Measurements from ENCODE around the gene MTRR.

Gene MTRR

GRCh38 chr5:7824995-7825394 lies 44.0 kb upstream of the MTRR start:
- ATAC-seq: no peak
- TF ChIP-seq ZFP3 (CRISPR knock-in tag; IDR thresholded peaks at IDR 0.05) (no peak), CREB5 (CRISPR knock-in tag; IDR thresholded peaks at IDR 0.05; ENCODE audit: low read depth) (no peak), RARB (CRISPR knock-in tag; IDR thresholded peaks at IDR 0.05) (no peak), CSRNP3 (CRISPR knock-in tag; IDR thresholded peaks at IDR 0.05) (no peak), BACH2 (CRISPR knock-in tag; IDR thresholded peaks at IDR 0.05; ENCODE audit: borderline replicate concordance) (no peak), ZC3H10 (CRISPR knock-in tag; IDR thresholded peaks at IDR 0.05) (no peak), ESRRG (CRISPR knock-in tag; IDR thresholded peaks at IDR 0.05) (no peak)

- ATAC-seq: no peak
These were observed 43.3 kb upstream of the MTRR start for GRCh38 chr5:7825630-7826029.

GRCh38 chr5:7827610-7828009 lies 41.3 kb upstream of the MTRR start:
- peak; percentile 80 for ATAC-seq
- TF ChIP-seq ZNF565 (CRISPR knock-in tag; conservative IDR thresholded peaks at IDR 0.05; ENCODE audit: low read depth) (no peak), BACH2 (CRISPR knock-in tag; IDR thresholded peaks at IDR 0.05; ENCODE audit: borderline replicate concordance) (no peak), PATZ1 (CRISPR knock-in tag; IDR thresholded peaks at IDR 0.05; ENCODE audit: borderline replicate concordance) (no peak), ZC3H10 (CRISPR knock-in tag; IDR thresholded peaks at IDR 0.05) (no peak), CREB5 (CRISPR knock-in tag; IDR thresholded peaks at IDR 0.05; ENCODE audit: low read depth) (no peak), ARNTL (CRISPR knock-in tag; IDR thresholded peaks at IDR 0.05; ENCODE audit: borderline replicate concordance, low read depth) (no peak)

More at GRCh38 chr5:7825630-7826029, 43.3 kb upstream of the MTRR start:
- no peak for TF ChIP-seq SNAI2 (CRISPR knock-in tag; IDR thresholded peaks at IDR 0.05)

- ATAC-seq: no peak
- TF ChIP-seq CREB5 (CRISPR knock-in tag; IDR thresholded peaks at IDR 0.05; ENCODE audit: low read depth) (no peak), GLIS3 (CRISPR knock-in tag; IDR thresholded peaks at IDR 0.05) (no peak), ZFP30 (CRISPR knock-in tag; IDR thresholded peaks at IDR 0.05) (no peak), ZNF70 (CRISPR knock-in tag; IDR thresholded peaks at IDR 0.05) (no peak), ZC3H10 (CRISPR knock-in tag; IDR thresholded peaks at IDR 0.05) (no peak), RARB (CRISPR knock-in tag; IDR thresholded peaks at IDR 0.05) (no peak)
These were observed 40.7 kb upstream of the MTRR start for GRCh38 chr5:7828269-7828668.

GRCh38 chr5:7834982-7835381 lies 34.0 kb upstream of the MTRR start:
- no peak for ATAC-seq
- TF ChIP-seq ZNF8 (CRISPR knock-in tag; IDR thresholded peaks at IDR 0.05) (no peak), ZNF565 (CRISPR knock-in tag; conservative IDR thresholded peaks at IDR 0.05; ENCODE audit: low read depth) (no peak), TOX (CRISPR knock-in tag; IDR thresholded peaks at IDR 0.05; ENCODE audit: borderline replicate concordance) (no peak), ISL1 (CRISPR knock-in tag; IDR thresholded peaks at IDR 0.05) (no peak), GLIS3 (CRISPR knock-in tag; IDR thresholded peaks at IDR 0.05) (no peak), ARNTL (CRISPR knock-in tag; IDR thresholded peaks at IDR 0.05; ENCODE audit: borderline replicate concordance, low read depth) (no peak), ZNF70 (CRISPR knock-in tag; IDR thresholded peaks at IDR 0.05) (no peak), ESRRG (CRISPR knock-in tag; IDR thresholded peaks at IDR 0.05) (no peak), ZC3H10 (CRISPR knock-in tag; IDR thresholded peaks at IDR 0.05) (no peak), PATZ1 (CRISPR knock-in tag; IDR thresholded peaks at IDR 0.05; ENCODE audit: borderline replicate concordance) (no peak), TSHZ2 (CRISPR knock-in tag; IDR thresholded peaks at IDR 0.05) (no peak), ZFP30 (CRISPR knock-in tag; IDR thresholded peaks at IDR 0.05) (no peak), PPARA (CRISPR knock-in tag; IDR thresholded peaks at IDR 0.05; ENCODE audit: borderline replicate concordance) (no peak), RARB (CRISPR knock-in tag; IDR thresholded peaks at IDR 0.05) (no peak), CREB5 (CRISPR knock-in tag; IDR thresholded peaks at IDR 0.05; ENCODE audit: low read depth) (no peak), ZFP3 (CRISPR knock-in tag; IDR thresholded peaks at IDR 0.05) (no peak)

Measured in SK-N-SH treated with all-trans-retinoic acid at 6 μM for 48 hours (cell line).